GM18505 (cell line): Measurements from ENCODE around the gene CPEB4.

Experiments used
- ATAC-seq: cut with Tn5 transposase; IDR thresholded peaks from one replicate; pipeline ENCODE4 v1.9.1; 2021; ENCODE audit not compliant: unreplicated experiment
- POLR2A ChIP-seq: IDR thresholded peaks from 4 replicates; pipeline ENCODE4 v1.6.1; 2011; ENCODE audit warnings: borderline replicate concordance; ENCODE audit not compliant: insufficient read depth, insufficient read length; ENCODE audit errors: extremely low read depth

Gene CPEB4

DNA sequence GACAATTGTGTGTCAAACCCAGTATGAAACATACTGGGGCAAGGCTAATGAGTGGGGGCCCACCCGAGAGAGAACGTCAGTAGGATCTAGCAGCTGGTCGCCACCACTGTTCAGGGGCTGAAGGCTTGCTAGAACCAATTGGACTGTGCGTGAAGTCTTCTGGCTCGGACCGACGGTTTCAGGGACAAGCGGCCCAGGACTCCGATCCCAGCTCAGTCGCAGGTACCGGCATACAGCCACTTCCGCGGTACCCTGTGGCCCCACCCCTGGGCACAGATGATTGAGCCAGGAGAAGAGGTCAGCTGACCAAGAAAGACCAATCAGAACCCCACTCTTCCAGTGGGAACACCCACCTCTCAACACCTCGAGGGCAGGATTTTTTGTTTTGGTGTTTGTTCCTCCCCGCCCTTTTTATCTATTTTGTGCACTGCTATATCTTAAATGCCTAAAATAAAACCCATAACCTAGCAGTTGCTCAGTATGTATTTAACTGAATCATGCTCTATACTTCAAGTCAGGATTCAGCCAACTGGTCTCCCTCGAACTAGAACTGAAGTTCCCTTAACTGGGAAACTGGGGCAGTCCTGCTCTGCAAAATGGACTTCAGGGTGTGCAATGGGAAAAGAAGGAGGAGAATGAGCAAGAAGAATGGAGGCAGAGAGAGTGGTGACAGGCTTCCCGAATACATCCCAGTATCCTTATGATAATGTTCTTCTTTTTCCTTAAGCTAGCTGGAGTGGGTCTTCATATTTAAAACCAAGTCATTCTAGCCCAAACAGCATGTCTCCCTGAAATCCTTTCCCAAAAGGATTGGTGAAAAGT, 21.1 kb upstream of the CPEB4 start:
- TF ChIP-seq POLR2A, result no peak
- no peak for ATAC-seq

DNA sequence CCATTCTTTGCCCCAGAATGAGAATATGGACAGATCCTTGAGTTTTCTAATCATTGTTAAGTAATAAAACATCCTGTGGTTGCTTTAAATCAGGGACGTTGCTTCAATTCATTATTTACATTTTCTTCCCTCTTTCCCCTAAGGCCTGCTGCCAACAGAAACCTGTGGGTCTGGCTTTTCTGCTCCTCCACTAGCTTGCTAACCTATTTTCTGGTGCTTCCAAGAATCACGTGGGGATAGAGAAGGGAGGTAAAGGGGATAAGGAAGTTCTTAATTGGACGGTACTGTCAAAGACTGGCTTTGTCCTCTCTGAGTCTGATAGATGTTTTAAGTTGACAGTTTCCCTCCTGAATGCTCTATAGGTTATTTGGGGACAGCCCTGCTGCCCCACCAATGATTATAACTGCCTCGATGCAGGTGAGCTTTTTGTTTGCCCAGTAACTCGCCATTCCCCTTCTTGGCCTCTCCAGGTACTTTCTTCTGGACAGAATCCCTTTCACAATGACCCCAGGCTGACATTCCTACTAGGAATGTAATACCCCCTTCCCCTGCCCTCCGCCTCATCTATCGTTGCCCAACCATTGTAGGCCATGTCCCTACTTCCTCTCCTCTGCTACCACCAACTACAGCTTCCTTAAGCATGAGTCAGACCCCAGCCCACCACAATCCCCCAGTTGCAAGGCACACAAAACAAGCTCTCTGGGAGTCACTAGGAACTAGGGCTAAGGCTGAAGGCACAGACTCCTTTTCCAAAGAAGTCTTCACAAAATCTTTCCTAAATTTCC, 19.9 kb upstream of the CPEB4 start:
- no peak for TF ChIP-seq POLR2A
- ATAC-seq, result no peak

DNA sequence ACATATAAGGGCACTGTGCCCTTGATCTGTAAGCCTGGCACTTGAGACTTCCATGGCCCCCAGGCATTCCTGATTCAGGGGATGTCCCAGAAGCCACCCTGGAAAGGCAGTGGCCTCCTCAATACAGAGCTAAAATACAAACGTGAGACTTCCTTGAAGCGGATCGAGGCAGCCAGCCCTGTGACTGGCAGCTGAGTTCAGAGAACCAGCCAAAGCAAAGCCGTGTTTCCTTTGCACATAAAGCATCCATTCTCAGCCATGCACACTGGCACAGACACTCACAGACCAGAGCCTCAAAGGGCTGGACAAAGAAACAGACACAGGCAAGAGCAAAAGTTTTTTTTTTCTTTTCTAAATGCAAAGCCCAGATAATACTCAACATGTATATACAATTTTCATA, 18.8 kb upstream of the CPEB4 start:
- no peak for ATAC-seq
- no peak for TF ChIP-seq POLR2A

DNA sequence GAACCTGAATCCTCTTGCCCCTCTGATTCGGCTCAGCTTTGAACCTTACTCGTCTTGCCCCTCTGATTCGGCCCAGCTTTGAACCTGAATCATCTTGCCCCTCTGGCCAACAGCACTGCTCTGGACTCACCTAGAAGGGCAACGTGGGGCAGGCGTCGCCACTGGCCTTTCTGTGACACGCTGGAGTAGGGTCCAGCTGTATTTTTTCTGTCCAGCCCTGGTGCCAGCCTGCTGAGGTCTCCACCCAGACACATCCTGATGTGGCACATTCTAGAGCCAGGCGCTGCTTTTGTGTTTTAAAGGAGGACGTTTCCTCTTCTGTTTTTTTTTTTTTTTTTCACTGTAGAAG, 15.2 kb upstream of the CPEB4 start:
- TF ChIP-seq POLR2A, result no peak
- no peak for ATAC-seq

DNA sequence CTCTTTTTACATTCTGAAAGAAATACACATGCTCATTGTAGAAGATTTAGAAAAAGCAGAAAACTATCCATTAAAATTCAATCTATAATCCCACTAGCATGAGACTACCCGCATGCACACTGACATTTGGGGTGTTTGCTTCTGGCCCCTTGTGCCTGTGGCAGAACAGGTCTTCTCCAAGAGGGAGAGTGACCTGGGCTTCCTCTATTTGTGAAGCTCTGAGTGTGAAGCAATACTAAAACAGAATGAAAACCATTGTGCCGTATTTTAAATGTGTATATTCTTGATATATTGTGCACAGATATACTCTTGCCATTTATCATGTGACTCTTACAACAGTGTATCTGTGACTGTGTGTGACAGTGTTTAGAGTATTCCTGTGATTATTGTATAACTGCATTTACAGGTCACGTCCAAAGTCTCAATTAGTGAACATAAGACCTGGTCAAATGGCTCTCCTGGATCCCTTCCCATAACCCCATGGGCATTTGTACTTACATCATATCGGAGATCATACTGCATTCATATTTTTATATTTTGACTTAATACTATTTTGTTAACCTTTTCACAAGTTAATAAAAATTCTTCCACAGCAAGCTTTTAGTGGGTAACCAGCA, 14.7 kb upstream of the CPEB4 start:
- ATAC-seq, result no peak
- TF ChIP-seq POLR2A, result no peak

DNA sequence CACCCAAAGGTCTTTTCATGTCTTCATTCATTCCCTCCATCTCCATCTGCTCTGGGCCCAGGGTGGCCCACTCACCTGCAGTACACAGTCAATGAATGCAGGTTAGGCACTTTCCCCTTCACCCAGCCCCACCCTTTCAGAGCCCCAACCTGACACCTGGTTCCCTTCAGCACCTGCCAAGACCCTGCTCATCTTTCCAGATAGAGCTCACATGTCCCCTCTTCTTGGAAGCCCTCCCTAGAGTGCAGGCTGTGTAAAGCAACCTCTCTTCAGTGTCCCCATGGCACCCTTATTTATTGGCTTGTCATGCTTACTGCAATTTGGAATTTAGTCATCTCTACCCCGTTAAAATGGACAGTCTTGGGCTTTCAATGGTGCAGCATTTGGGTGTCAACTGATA, 13.0 kb upstream of the CPEB4 start:
- TF ChIP-seq POLR2A, result no peak
- no peak for ATAC-seq

DNA sequence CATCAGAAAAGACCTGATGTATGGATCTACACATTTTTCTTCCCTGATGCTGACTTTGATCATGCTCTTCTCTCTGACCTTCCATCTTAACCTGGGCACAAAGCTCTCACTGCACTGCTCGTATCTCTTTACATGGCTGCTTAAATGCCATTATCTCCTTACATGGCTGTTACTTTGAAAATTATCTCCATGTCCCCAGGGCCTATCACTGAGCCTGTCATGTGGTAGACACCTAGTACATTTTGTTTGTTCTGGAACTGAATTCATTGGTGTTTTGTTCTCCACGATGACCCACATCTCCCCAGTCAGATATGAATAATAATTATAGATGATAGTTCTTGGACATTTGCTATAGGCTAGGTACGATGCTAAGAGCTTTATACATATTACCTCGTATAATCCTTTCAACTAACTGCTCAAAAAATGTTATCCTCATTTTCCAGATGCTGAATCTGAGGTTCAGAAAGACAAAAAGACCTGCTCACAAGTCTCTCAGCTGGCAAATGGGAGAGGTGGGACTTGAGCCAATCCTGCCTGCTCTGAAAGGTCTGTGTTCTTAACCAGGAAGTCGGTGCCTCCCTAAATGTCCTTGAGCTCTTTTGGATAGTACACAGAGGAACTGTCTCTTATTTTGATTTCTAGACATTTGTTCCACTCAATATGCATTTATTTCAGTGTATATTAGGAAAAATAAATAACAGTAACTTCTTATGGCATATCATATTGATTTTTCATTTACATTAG, 9.8 kb upstream of the CPEB4 start:
- ATAC-seq, result no peak
- TF ChIP-seq POLR2A, result no peak

DNA sequence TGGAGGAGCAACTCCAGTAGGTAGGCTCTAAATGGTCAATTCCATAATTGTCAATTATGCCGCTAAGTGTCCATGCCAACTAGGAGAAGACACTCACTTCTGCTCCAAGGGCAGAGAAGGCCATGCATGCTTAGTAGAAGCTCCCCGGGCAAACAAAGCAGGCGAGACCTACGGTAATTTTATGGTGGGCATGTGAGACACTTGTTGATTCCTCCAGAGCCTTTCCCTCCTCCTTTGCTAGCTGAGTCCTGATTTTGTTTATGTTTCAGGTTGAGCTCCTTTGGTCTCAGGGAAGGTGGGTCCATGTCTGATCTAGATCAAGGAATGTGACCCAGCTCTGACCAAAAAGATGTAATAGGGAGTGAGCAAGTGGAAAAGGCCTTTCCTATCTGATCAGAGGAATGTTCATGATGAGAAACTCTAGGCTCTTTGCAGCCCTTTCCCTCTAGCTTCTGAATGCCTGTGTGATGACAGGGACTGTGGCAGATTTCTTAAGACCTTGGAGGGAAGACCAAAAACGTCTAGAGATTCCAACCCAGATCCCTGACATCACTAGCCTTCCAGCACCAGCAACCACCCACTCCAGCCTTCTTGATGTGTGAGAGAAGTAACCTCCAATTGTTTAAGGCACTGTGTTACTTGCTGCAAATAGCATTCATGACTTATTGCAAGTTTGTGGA, 7.7 kb upstream of the CPEB4 start:
- TF ChIP-seq POLR2A, result no peak
- no peak for ATAC-seq

DNA sequence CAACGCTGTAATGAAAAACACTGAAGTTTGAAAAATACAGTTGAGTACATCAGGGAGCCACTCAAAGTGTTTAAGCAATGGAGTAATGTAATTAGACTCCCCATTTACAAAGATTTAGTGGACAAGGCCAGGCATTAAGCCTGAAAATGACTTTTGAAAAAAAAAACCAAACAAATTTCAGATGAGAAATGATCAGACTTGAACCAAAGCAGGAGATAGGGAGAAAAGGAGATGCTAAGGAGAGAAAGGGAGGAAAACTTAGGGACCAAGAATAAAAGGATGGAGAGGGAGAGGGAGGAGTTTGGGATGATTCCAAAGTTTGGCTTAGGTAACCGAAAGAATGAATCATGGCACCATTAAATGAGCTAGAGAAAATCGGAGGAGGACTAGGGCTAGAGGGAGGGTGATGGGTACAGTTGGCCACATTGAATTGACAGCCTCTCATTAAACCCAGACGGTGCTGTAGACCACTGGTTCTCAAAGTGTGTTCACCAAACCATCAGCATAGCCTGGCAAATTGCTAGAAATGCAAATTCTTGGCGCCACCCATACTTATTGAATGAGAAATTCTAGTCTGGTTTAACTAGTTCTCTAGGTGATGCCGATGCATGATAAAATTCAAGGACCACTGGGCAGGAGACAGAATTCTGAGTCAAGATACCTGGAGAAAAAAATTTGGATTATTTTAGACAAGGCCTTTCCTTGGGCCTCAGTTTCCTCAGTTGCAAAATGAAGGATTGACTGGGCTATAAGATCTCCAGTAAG, 6.2 kb upstream of the CPEB4 start:
- ATAC-seq, result no peak

DNA sequence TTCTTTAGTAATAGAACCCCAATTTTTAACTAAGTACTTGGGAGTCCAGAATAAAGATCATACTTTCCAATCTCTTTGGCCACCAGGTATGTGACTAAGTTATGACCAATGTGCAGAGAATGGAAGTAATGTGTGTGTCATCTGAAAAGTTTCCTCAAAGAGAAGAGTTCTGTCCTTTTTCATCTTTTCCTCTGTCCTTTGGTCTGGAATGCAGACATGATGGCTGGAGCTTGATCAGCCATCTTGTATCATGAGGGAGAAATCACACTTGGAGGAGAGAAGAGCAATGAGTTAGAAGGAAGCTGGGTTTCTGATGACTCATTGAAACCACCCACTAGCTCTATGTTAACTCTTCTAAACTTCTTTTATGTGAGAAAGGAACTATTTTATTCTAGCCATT, 5.5 kb upstream of the CPEB4 start:
- no peak for TF ChIP-seq POLR2A
- ATAC-seq, result no peak

More for the DNA sequence above, 6.2 kb upstream of the CPEB4 start:
- no peak for TF ChIP-seq POLR2A

DNA sequence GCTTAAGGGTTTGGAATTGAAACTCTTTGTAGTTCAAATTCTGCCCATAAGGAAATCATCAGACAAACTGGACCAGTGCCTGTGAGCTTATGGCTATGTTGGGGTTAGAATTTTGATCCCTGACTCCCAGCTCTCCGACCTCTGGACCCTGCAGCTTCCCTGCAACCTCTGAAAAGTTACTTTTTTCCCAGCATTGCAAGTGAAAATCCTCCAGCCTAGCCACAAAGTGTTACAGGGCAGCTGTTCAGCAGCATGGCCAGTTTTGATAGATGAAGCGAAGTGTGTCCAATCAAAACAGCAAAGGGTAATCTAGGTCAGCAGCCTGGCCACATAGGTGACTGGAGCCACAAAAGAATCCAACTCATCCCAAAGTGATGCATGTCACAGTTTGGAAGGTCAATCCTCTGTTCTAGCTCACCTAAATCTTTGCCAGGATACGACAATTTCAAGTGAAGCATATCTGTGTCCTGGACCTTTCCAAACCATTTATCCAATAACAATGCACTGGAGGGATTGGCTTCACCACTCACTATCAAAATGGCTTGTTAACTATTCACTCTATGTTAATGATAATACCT, 4.7 kb upstream of the CPEB4 start:
- no peak for ATAC-seq
- TF ChIP-seq POLR2A, result no peak
